ENCODE measurements around the gene RBPJL. TPM values are rescaled to one million over a fixed set of nuclear protein-coding genes. Genes with fewer than 3 reads are reported as not detected.

RBPJL gene
- total RNA-seq, 1 donor from 2014 or later: not detected

DNA sequence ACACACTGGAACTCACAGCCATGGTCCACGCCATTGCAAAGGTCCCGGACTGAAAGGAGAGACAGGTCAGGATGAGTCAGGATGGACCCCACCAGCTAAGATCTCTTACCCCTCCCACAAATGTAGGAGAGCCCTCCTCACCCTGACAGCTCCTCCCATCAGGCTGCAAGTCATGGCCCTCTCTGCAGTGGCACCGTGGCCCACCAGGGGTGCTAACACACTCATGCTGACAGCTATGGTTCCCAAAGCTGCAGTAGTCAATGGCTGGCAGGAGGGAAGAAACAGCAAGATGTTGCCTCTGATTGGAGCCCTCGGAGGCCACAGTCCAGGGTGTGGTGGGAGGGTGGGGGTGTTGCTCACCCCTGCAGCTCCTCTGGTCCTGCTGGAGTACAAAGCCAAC lies 5.7 kb upstream of the RBPJL start:
- no peak for DNase-seq (ENCODE audit: low read depth)
- Histone ChIP-seq H3K27me3 (ENCODE audit: control insufficient read depth, insufficient read depth, low read length) (peaks cover 13% of the 10 kb centered on the region), H3K4me3 (ENCODE audit: low read depth, low read length) (no peak overlapping the region), H3K36me3 (ENCODE audit: control insufficient read depth, insufficient read depth, low read length) (no peaks in the 10 kb centered on the region)
- peak; percentile 50 for TF ChIP-seq CTCF (IDR thresholded peaks at IDR 0.05; ENCODE audit: insufficient read depth, low read length, poor library complexity, severe bottlenecking)

DNA sequence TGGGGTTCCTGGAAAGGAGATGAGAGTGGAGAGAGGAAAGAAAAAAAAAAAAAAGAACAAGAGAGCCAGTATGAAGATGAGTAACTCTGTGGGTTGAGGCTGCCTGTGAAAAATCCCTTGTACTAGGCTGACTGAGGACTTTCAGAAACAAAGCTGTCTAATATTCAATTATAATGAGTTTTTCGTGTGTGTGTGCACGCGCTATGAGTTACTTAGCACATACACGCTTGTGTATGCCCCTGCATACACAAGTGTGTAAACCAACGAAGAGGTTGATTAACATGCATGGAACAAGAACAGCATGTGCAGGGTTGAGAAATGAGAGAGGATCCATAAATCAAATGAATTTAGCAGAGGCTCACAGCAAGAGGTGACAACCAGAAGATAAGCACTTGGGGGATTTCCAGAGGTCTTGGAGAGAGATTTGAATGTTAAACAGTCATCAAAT lies 4.8 kb upstream of the RBPJL start:
- TF ChIP-seq CTCF (IDR thresholded peaks at IDR 0.05; ENCODE audit: insufficient read depth, low read length, poor library complexity, severe bottlenecking): no peak
- no peak for DNase-seq (ENCODE audit: low read depth)
- Histone ChIP-seq H3K36me3 (ENCODE audit: control insufficient read depth, insufficient read depth, low read length) (no peaks in the 10 kb centered on the region), H3K4me3 (ENCODE audit: low read depth, low read length) (no peak overlapping the region), H3K27me3 (ENCODE audit: control insufficient read depth, insufficient read depth, low read length) (peaks cover 20% of the 10 kb centered on the region)

DNA sequence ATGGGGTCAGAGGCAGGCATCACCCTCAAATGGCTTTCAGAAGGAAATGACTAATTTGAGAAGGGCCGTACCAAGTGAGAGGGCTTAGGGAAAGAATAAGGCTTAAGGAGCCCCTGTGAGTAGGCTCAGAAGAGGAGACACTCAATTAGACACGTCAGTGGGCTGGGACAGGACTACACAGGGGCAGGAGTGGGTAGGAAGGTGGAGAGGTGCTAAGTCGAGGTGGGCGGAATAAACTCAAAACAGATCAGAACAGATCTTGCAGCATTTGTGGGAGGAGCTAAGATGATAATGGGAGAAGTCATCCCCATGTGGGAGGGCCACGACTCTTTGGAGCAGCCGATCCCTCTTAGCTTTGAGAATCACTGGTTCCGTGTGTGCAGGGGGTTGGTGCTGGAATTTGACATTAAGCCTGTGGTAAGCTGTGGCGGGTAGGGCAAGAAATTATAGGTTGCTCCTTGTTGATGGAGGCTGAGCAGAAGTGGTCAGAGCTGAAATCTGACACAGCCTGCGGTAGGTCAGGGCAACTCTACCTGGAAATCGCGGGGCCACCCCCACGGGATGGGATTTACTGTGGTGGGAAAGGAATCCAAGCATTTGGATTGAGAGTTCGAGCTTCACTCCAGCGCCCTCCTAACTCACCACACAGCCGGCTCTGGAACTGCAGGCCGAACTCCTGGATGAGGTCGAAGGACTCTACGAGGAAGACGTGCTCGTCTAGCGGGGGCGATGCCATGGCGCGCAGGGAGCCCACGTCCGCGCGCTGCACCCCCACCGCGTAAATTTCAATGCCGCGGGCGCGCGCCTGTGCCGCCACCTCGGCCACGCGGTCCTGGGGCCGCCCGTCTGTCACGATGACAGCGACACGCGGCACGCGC lies 2.8 kb upstream of the RBPJL start:
- TF ChIP-seq CTCF (IDR thresholded peaks at IDR 0.05; ENCODE audit: insufficient read depth, low read length, poor library complexity, severe bottlenecking): no peak
- Histone ChIP-seq H3K4me3 (ENCODE audit: low read depth, low read length) (no peak overlapping the region), H3K36me3 (ENCODE audit: control insufficient read depth, insufficient read depth, low read length) (no peaks in the 10 kb centered on the region), H3K27me3 (ENCODE audit: control insufficient read depth, insufficient read depth, low read length) (peaks cover 35% of the 10 kb centered on the region)
- no peak for DNase-seq (ENCODE audit: low read depth)

- DNase-seq (ENCODE audit: low read depth): no peak
- Histone ChIP-seq H3K36me3 (ENCODE audit: control insufficient read depth, insufficient read depth, low read length) (no peaks in the 10 kb centered on the region), H3K27me3 (ENCODE audit: control insufficient read depth, insufficient read depth, low read length) (peaks cover 35% of the 10 kb centered on the region), H3K4me3 (ENCODE audit: low read depth, low read length) (no peak overlapping the region)
- TF ChIP-seq CTCF (IDR thresholded peaks at IDR 0.05; ENCODE audit: insufficient read depth, low read length, poor library complexity, severe bottlenecking): no peak
Observed at GRCh38 chr20:45304464-45304999, 2.1 kb upstream of the RBPJL start.

GRCh38 chr20:45305262-45305661 lies 1.4 kb upstream of the RBPJL start:
- DNase-seq (ENCODE audit: low read depth): no peak
- Histone ChIP-seq H3K27me3 (ENCODE audit: control insufficient read depth, insufficient read depth, low read length) (peaks cover 35% of the 10 kb centered on the region), H3K36me3 (ENCODE audit: control insufficient read depth, insufficient read depth, low read length) (no peaks in the 10 kb centered on the region), H3K4me3 (ENCODE audit: low read depth, low read length) (no peak overlapping the region)
- peak; percentile 12 for TF ChIP-seq CTCF (IDR thresholded peaks at IDR 0.05; ENCODE audit: insufficient read depth, low read length, poor library complexity, severe bottlenecking)

All from kidney epithelial cell (primary cell).